ENCODE results near the gene SLC44A3.
"Not testable (repeated sequence)": the region's sequence is repeated elsewhere in the genome, so short reads cannot be mapped to it uniquely, and the experiment has no call there.

The SLC44A3 gene

GRCh38 chr1:94940738-94941137 is 120.6 kb downstream of the SLC44A3 start:
- DNase-seq = no peak

GRCh38 chr1:94941480-94941879 is 121.3 kb downstream of the SLC44A3 start:
- DNase-seq = not testable (repeated sequence)

DNA sequence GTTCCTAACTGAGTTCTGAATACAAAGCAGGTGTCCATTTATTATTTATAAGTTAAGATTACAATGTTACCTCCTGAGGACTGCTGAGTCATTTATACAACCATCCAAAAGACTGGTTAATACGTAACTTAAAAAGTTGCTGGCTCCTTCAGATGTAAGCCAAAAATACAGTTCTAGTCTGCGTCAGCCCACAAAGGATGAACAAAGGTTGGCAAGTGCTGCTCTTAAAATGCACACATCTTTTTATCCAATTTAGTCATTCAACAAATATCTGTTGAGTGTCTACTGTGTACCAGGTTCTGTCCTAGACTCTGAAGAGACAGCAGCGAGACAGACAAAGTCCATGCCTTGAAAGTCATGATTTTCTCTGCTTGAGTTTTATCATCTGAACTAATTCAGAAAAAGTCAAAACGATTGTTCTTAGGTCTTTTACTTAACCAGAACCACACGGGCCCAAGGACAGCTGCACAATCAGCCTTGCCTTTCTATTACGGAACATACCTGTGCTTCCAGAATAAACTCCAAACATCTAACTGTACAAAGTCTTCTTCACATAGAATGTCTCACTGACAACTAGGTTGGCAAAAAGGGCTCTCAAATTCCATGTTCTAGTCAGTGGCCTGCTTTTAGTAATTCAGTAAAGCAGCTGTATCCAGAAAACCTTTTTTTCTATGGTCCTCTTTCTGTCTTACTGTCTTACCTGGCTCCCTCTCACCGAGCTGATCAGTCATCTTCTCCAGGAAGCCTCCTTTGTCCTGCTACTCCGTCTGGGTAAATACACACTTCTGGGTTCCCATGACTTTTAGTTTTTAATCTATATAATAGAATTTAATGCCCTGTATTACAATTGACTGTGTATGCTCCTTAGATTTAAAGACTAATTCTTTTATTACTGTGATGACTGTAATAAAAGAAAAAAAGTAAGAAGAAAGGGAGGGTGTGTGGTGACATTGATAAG is 122.3 kb downstream of the SLC44A3 start:
- no peak for DNase-seq
